Thoracic aorta (tissue), 2 donors: ENCODE measurements around the gene EXOC3. TPM values are rescaled to one million over a fixed set of nuclear protein-coding genes. Genes with fewer than 3 reads are reported as not detected.

Experiments used
- ATAC-seq: fragments of 150-250 bp; one replicate; pipeline ENCODE4 v1.8.0; 2017; ENCODE audit warnings: low read depth; ENCODE audit not compliant: insufficient number of reproducible peaks, low FRiP score
- DNase-seq: peaks from one replicate; pipeline ENCODE4 v3.0.0-alpha.2; 2020; ENCODE audit warnings: low spot score
- H3K27ac ChIP-seq, 2 donors: fragments of 200-600 bp; sonication (generic); 1 replicate in 1 of 2; 2 replicates in 1 of 2; pipeline ENCODE4 v1.5.1; 2016; ENCODE audit warnings: mild to moderate bottlenecking in 2 of 2, moderate library complexity in 2 of 2
- H3K27me3 ChIP-seq: fragments of 200-600 bp; sonication (generic); replicated peaks from 2 replicates; pipeline ENCODE4 v1.6.0; 2016; ENCODE audit warnings: mild to moderate bottlenecking; ENCODE audit not compliant: insufficient read depth
- H3K36me3 ChIP-seq: fragments of 200-600 bp; sonication (generic); one replicate; pipeline ENCODE4 v1.5.1; 2016
- H3K4me1 ChIP-seq, 2 donors: fragments of 200-600 bp; sonication (generic); 1 replicate in 1 of 2; 2 replicates in 1 of 2; pipeline versions ENCODE4 v1.5.1 to v1.6.0; 2016; ENCODE audit warnings: low read depth in 2 of 2, mild to moderate bottlenecking in 1 of 2; ENCODE audit not compliant: control insufficient read depth in 1 of 2
- H3K4me3 ChIP-seq: fragments of 200-600 bp; sonication (generic); 2 replicates; pipeline ENCODE4 v1.5.1; 2016; ENCODE audit warnings: mild to moderate bottlenecking
- H3K9me3 ChIP-seq: fragments of 200-600 bp; sonication (generic); 2 replicates; pipeline ENCODE4 v1.5.1; 2016
- total RNA-seq, 2 donors: library from RNA; depleted of rRNA; stranded (reverse); fragments of >200 nt; gene quantifications; one replicate each; pipeline versions ENCODE4 v1.1.0 to v1.2.3, GENCODE V29; 2016
- TF ChIP-seq, protein P1 (sequence below): fragments of 200-600 bp; sonication (generic); IDR thresholded peaks from one replicate; pipeline ENCODE4 v1.5.1; 2019; ENCODE audit warnings: antibody characterized with exemption

EXOC3 gene
- total RNA-seq, 2 donors from 2014 or later: 34.5 to 79.7 TPM

GRCh38 chr5:423626-424261 is 19.2 kb upstream of the EXOC3 start:
- DNase-seq (no peak), ATAC-seq (no peak)
- no peaks in the 10 kb centered on the region for H3K36me3 ChIP-seq
- H3K27me3 ChIP-seq: no peaks in the 10 kb centered on the region
- no peaks in the 10 kb centered on the region for H3K9me3 ChIP-seq
- H3K4me3 ChIP-seq: no peak overlapping the region
- no peaks in the 10 kb centered on the region for H3K4me1 ChIP-seq
- no peak overlapping the region for H3K27ac ChIP-seq
- TF ChIP-seq, protein P1, sequence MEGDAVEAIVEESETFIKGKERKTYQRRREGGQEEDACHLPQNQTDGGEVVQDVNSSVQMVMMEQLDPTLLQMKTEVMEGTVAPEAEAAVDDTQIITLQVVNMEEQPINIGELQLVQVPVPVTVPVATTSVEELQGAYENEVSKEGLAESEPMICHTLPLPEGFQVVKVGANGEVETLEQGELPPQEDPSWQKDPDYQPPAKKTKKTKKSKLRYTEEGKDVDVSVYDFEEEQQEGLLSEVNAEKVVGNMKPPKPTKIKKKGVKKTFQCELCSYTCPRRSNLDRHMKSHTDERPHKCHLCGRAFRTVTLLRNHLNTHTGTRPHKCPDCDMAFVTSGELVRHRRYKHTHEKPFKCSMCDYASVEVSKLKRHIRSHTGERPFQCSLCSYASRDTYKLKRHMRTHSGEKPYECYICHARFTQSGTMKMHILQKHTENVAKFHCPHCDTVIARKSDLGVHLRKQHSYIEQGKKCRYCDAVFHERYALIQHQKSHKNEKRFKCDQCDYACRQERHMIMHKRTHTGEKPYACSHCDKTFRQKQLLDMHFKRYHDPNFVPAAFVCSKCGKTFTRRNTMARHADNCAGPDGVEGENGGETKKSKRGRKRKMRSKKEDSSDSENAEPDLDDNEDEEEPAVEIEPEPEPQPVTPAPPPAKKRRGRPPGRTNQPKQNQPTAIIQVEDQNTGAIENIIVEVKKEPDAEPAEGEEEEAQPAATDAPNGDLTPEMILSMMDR: no peak

GRCh38 chr5:424301-425110 is 18.5 kb upstream of the EXOC3 start:
- H3K27ac ChIP-seq: no peak overlapping the region
- no peak overlapping the region for H3K4me3 ChIP-seq
- ATAC-seq: no peak
- no peaks in the 10 kb centered on the region for H3K4me1 ChIP-seq
- TF ChIP-seq, protein P1: no peak
- DNase-seq: no peak
- no peaks in the 10 kb centered on the region for H3K36me3 ChIP-seq
- no peaks in the 10 kb centered on the region for H3K27me3 ChIP-seq
- no peaks in the 10 kb centered on the region for H3K9me3 ChIP-seq

GRCh38 chr5:425714-426113 is 17.3 kb upstream of the EXOC3 start:
- H3K27me3 ChIP-seq: no peaks in the 10 kb centered on the region
- no peaks in the 10 kb centered on the region for H3K9me3 ChIP-seq
- DNase-seq (no peak), ATAC-seq (no peak)
- TF ChIP-seq, protein P1: no peak
- no peak overlapping the region for H3K4me3 ChIP-seq
- H3K27ac ChIP-seq: no peak overlapping the region
- H3K36me3 ChIP-seq: no peaks in the 10 kb centered on the region
- no peaks in the 10 kb centered on the region for H3K4me1 ChIP-seq

- DNase-seq (no peak), ATAC-seq (no peak)
- H3K36me3 ChIP-seq: no peaks in the 10 kb centered on the region
- H3K4me3 ChIP-seq: no peak overlapping the region
- no peaks in the 10 kb centered on the region for H3K4me1 ChIP-seq
- TF ChIP-seq, protein P1: no peak
- H3K27me3 ChIP-seq: no peaks in the 10 kb centered on the region
- no peaks in the 10 kb centered on the region for H3K9me3 ChIP-seq
- H3K27ac ChIP-seq: no peak overlapping the region
These were observed 16.5 kb upstream of the EXOC3 start for GRCh38 chr5:426392-426976.

GRCh38 chr5:427415-428087 is 15.4 kb upstream of the EXOC3 start:
- no peak for DNase-seq

More at GRCh38 chr5:427415-428087, 15.4 kb upstream of the EXOC3 start:
- no peak for ATAC-seq
- Histone ChIP-seq H3K4me3 (no peak overlapping the region), H3K9me3 (no peaks in the 10 kb centered on the region), H3K4me1 (no peaks in the 10 kb centered on the region), H3K27me3 (no peaks in the 10 kb centered on the region), H3K36me3 (no peaks in the 10 kb centered on the region), H3K27ac (no peak overlapping the region)
- TF ChIP-seq, protein P1: no peak
